ENCODE data around the gene KANSL1.

- TF ChIP-seq, protein P1, sequence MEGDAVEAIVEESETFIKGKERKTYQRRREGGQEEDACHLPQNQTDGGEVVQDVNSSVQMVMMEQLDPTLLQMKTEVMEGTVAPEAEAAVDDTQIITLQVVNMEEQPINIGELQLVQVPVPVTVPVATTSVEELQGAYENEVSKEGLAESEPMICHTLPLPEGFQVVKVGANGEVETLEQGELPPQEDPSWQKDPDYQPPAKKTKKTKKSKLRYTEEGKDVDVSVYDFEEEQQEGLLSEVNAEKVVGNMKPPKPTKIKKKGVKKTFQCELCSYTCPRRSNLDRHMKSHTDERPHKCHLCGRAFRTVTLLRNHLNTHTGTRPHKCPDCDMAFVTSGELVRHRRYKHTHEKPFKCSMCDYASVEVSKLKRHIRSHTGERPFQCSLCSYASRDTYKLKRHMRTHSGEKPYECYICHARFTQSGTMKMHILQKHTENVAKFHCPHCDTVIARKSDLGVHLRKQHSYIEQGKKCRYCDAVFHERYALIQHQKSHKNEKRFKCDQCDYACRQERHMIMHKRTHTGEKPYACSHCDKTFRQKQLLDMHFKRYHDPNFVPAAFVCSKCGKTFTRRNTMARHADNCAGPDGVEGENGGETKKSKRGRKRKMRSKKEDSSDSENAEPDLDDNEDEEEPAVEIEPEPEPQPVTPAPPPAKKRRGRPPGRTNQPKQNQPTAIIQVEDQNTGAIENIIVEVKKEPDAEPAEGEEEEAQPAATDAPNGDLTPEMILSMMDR (conservative IDR thresholded peaks at IDR 0.05; ENCODE audit: low read depth, low read length), result no peak
- TF ChIP-seq MAFK (IDR thresholded peaks at IDR 0.05; ENCODE audit: low read depth, low read length) (no peak), RFX5 (IDR thresholded peaks at IDR 0.05; ENCODE audit: low read depth, low read length) (no peak), FOS (IDR thresholded peaks at IDR 0.05; ENCODE audit: low read depth, low read length) (no peak)
Observed at GRCh38 chr17:46201491-46201890, 8.3 kb upstream of the KANSL1 start.

Measured in IMR-90 (cell line).